HTR-8/SVneo (cell line): ENCODE results near the gene TNFRSF6B.

Experiments
- DNase-seq: peaks from one replicate; pipeline ENCODE4 v3.0.0; 2011; ENCODE audit warnings: low spot score, mixed read lengths; ENCODE audit not compliant: insufficient read length
- FAIRE-seq: peaks from 2 replicates; lab custom pipeline; 2011; peaks lifted over from hg19 to GRCh38; lab: Jason Lieb, UNC

TNFRSF6B gene

GRCh38 chr20:63744574-63745423 is 48.3 kb downstream of the TNFRSF6B start:
- FAIRE-seq (peak; percentile 20), DNase-seq (no peak)

GRCh38 chr20:63745424-63745805 is 49.0 kb downstream of the TNFRSF6B start:
- FAIRE-seq, result peak; percentile 76
- no peak for DNase-seq

- peak; percentile 62 for FAIRE-seq
Measured at GRCh38 chr20:63745961-63746731, 49.7 kb downstream of the TNFRSF6B start.

GRCh38 chr20:63746751-63747315 is 50.4 kb downstream of the TNFRSF6B start:
- FAIRE-seq, result peak; percentile 31

More at GRCh38 chr20:63745961-63746731, 49.7 kb downstream of the TNFRSF6B start:
- no peak for DNase-seq

GRCh38 chr20:63747622-63748069 is 51.2 kb downstream of the TNFRSF6B start:
- FAIRE-seq (no peak), DNase-seq (no peak)

More at GRCh38 chr20:63746751-63747315, 50.4 kb downstream of the TNFRSF6B start:
- no peak for DNase-seq
